ENCODE data around the gene MINDY1.

Gene MINDY1

DNA sequence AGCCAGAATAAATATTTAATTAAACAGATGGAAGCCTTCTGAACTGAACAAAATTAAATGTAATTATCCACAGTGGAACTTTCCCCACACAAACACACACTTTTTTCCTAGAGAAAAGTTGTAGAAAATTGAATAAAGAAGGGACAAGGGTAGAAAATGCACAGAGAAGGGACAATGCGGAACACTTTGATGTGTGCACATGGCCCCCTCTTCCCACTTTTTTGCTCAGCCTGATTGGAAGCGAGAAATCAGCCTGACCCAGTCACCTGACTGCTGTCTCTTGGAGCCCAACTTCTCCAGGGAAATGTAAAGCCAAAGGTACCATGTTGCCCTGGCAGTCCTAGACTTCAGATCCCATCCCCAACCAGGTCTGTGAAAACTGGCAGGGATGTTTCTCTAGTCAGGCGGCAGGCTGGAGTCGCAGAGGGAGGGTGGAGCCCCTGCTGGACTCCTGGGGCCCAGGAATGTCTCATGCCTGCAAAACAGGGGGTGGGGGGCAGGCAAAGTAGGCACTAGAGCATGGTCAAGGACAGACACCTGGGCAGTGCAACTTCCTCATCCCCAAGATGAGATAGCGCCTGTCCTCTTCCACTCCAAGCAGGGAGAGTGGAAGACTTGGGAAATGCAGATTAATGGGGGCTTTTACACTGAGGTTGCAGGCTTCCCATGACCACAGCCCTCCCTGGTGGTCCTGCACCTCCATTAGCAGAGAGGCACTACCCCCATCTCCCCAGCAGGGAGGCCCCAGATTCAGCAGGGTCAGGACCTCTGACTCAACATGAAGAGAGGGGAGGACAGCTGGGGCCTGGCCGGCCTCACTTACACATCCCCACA lies 34.9 kb downstream of the MINDY1 start:
- no peak for TF ChIP-seq TAF1 (IDR thresholded peaks at IDR 0.05; ENCODE audit: borderline replicate concordance, low read depth, low read length)
- TF ChIP-seq POLR2AphosphoS5 (IDR thresholded peaks at IDR 0.05; ENCODE audit: low read depth, low read length): no peak
- TF ChIP-seq POLR2A (IDR thresholded peaks at IDR 0.05; ENCODE audit: low read depth, low read length): no peak
- no peak for FAIRE-seq
- DNase-seq (ENCODE audit: insufficient read length): no peak

DNA sequence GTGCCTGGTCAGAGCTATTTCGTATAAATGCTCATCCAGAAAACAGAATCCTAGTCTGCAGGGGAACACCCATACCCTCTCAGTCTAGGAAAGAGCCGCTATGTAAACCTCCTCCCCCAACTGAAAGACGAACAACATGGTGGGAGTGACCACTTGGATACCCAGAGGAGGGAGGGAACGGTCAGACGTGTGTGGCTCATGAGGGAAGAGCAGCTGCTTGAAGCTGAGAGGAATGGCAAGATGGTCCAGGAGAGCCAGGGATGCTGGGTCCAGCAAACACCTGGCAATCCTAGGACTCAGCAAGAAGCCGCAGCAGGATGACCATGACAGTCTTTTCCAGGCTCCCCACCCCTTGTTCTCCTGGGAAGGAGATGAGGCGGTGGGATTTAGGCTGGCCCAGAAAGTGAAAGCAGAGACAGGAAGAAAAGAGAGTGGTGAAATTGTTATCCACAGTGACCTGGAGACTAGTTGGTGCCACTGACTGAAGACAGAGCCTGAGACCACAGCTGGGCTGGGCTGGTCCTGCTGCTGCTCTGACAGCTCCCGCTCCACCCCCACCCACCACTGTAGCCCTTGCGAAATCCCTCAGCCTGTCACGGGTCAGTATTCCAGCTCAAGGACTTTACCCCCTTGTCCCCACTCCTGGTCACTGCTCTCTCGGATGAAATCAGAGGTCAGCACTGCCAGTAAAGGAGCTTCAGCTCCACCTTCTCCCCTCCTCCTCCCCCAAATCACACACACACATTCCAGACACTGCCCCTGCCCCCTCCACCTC lies 35.7 kb downstream of the MINDY1 start:
- TF ChIP-seq POLR2A (IDR thresholded peaks at IDR 0.05; ENCODE audit: low read depth, low read length) (no peak), TAF1 (IDR thresholded peaks at IDR 0.05; ENCODE audit: borderline replicate concordance, low read depth, low read length) (no peak), POLR2AphosphoS5 (IDR thresholded peaks at IDR 0.05; ENCODE audit: low read depth, low read length) (no peak)
- FAIRE-seq: no peak
- no peak for DNase-seq (ENCODE audit: insufficient read length)

DNA sequence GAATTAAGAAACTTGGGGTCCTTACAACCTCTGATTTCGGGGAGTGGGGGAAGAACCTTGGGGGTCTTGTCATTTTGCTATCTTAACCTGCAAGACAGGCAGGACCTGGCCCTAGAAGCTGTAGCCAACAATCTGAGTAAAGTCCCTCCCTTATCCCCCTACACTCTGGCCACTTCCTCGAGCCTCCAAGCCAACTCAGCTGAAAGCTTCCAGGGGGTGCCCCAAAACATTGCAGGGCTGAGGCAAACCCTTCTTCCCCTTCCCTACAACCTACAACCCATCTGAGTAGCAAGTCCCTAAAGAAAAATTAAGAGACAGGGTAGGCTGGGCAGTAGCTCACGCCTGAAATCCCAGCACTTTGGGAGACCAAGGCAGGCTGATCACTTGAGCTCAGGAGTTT lies 37.1 kb downstream of the MINDY1 start:
- TF ChIP-seq POLR2A (IDR thresholded peaks at IDR 0.05; ENCODE audit: low read depth, low read length) (no peak), TAF1 (IDR thresholded peaks at IDR 0.05; ENCODE audit: borderline replicate concordance, low read depth, low read length) (no peak), POLR2AphosphoS5 (IDR thresholded peaks at IDR 0.05; ENCODE audit: low read depth, low read length) (no peak)
- FAIRE-seq: no peak
- no peak for DNase-seq (ENCODE audit: insufficient read length)

DNA sequence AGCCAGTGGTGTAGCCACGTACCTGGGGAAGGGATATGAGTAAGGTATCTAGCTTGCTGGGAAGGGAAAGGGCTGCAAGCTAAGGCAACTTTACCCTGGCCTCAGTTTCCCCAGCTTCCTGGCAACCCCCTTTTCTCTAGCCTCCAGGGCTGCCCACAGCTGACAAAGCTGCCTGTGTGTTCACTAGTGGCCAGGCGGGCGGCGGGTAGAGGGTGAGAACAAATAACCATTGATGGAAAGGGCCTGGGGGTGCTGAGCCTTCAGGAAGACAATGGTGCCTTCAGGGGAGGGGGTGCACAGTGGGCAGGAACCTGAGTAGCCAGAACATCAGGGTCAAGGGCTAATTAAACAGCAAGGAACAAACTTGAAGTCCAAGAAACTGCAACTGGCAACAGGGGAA lies 38.2 kb downstream of the MINDY1 start:
- DNase-seq (ENCODE audit: insufficient read length) (no peak), FAIRE-seq (no peak)
- TF ChIP-seq POLR2AphosphoS5 (IDR thresholded peaks at IDR 0.05; ENCODE audit: low read depth, low read length): no peak
- no peak for TF ChIP-seq TAF1 (IDR thresholded peaks at IDR 0.05; ENCODE audit: borderline replicate concordance, low read depth, low read length)
- no peak for TF ChIP-seq POLR2A (IDR thresholded peaks at IDR 0.05; ENCODE audit: low read depth, low read length)

DNA sequence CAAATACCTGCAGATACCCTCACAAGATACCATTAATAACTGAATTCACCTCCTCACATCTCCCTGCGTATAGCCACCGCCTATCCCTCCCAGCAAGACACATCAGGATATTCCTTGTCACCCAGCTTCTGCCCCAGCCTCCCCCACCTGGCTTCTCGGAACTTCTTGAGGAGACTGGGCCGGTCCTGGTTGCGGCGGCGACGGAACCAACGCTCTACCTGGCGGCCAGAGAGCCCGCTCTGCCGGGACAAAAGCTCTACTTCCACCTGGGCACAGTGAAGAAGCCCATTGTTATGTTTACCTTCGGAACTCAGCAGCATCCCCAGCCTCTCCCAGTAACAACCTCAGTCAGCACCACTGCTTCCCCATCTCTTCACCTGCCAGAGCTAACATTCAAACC lies 38.8 kb downstream of the MINDY1 start:
- DNase-seq (ENCODE audit: insufficient read length) (no peak), FAIRE-seq (no peak)
- no peak for TF ChIP-seq TAF1 (IDR thresholded peaks at IDR 0.05; ENCODE audit: borderline replicate concordance, low read depth, low read length)
- no peak for TF ChIP-seq POLR2A (IDR thresholded peaks at IDR 0.05; ENCODE audit: low read depth, low read length)
- TF ChIP-seq POLR2AphosphoS5 (IDR thresholded peaks at IDR 0.05; ENCODE audit: low read depth, low read length): no peak

DNA sequence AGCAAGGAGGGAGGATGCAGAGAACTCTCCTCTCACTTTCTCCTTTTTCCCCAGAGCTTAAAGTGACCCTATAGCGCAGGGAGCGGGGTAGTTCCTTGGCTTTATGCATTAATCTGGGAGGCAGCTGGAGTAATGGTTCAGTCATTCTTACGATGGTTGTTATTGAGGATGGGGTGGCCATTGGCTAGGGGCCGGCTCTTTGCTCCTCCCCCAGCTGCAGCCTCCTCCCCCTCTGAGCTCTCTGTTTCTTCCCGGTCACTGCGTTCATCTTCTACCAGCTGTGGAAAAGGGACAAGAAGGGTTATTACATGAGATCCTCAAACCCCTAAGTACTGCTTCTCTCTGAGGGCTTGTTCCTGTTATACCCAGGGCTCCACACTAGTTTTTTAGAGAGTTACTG lies 40.7 kb downstream of the MINDY1 start:
- DNase-seq (ENCODE audit: insufficient read length) (no peak), FAIRE-seq (no peak)
- TF ChIP-seq POLR2A (IDR thresholded peaks at IDR 0.05; ENCODE audit: low read depth, low read length) (no peak), TAF1 (IDR thresholded peaks at IDR 0.05; ENCODE audit: borderline replicate concordance, low read depth, low read length) (no peak), POLR2AphosphoS5 (IDR thresholded peaks at IDR 0.05; ENCODE audit: low read depth, low read length) (no peak)

- FAIRE-seq (no peak), DNase-seq (ENCODE audit: insufficient read length) (no peak)
- no peak for TF ChIP-seq TAF1 (IDR thresholded peaks at IDR 0.05; ENCODE audit: borderline replicate concordance, low read depth, low read length)
- TF ChIP-seq POLR2AphosphoS5 (IDR thresholded peaks at IDR 0.05; ENCODE audit: low read depth, low read length): no peak
- no peak for TF ChIP-seq POLR2A (IDR thresholded peaks at IDR 0.05; ENCODE audit: low read depth, low read length)
Measured at GRCh38 chr1:150965605-150966004, 41.1 kb downstream of the MINDY1 start.

GRCh38 chr1:150964164-150964489 lies 42.6 kb downstream of the MINDY1 start:
- DNase-seq (ENCODE audit: insufficient read length): no peak
- no peak for FAIRE-seq
- TF ChIP-seq POLR2A (IDR thresholded peaks at IDR 0.05; ENCODE audit: low read depth, low read length): no peak
- TF ChIP-seq POLR2AphosphoS5 (IDR thresholded peaks at IDR 0.05; ENCODE audit: low read depth, low read length): no peak
- no peak for TF ChIP-seq TAF1 (IDR thresholded peaks at IDR 0.05; ENCODE audit: borderline replicate concordance, low read depth, low read length)

DNA sequence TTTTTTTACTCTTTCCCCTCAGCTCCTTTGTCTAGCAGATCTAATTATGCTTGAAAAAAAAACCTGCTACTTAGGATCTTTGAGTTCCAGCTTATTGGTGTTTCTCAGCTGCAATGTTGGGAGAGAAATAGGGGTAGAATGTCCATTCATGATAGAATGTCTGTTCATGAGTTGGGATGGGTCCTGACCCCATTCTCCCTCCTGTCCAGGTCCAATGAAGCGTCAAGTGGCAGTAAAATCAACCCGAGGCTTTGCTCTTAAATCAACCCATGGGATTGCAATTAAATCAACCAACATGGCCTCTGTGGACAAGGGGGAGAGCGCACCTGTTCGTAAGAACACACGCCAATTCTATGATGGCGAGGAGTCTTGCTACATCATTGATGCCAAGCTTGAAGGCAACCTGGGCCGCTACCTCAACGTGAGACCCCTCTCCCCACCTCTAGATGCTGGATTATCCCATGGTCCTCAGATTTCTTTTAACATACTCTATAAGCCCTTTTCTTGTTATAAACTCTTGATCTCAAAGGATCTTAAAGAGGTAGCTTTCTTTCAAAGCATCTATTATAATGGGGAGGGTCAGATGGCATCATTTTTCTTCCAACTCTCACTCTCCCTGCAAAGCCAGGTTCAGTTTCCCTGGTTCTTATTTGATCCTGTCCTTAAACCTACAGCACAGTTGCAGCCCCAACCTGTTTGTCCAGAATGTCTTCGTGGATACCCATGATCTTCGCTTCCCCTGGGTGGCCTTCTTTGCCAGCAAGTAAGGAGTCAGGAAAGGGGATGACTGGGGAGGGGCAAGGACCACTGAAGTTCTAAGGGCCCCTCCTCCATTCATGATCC lies 43.2 kb downstream of the MINDY1 start:
- FAIRE-seq: no peak

DNA sequence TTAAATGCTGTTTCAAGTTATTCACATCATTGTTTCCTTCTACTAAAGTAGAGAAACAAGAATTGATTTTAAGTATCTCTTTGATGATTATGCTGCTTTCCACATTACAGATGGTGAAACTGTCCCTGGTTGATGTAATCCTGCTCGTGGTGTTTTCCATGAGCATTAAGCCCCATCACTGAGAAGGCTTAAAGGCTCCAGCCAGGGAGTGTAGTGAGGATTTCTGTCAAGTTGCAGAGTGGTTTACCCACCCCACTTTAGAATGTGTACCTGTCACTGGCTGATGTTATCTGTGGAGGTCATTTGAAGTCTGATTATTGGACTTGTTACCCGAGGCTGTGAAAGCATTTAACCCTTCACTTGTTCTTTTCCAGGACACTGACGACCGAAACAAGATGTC lies 44.9 kb downstream of the MINDY1 start:
- FAIRE-seq (no peak), DNase-seq (ENCODE audit: insufficient read length) (no peak)

More for the DNA sequence above, 43.2 kb downstream of the MINDY1 start:
- DNase-seq (ENCODE audit: insufficient read length): no peak
- no peak for TF ChIP-seq TAF1 (IDR thresholded peaks at IDR 0.05; ENCODE audit: borderline replicate concordance, low read depth, low read length)
- 0 out of 2 replicates have a peak, but pooled peaks have one; percentile 54 for TF ChIP-seq POLR2AphosphoS5 (IDR thresholded peaks at IDR 0.05; ENCODE audit: low read depth, low read length)

DNA sequence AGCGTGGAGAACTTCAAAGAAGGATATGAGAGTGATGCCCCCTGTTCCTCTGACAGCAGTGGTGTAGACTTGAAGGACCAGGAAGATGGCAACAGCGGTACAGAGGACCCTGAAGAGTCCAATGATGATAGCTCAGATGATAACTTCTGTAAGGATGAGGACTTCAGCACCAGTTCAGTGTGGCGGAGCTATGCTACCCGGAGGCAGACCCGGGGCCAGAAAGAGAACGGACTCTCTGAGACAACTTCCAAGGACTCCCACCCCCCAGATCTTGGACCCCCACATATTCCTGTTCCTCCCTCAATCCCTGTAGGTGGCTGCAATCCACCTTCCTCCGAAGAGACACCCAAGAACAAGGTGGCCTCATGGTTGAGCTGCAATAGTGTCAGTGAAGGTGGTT lies 46.1 kb downstream of the MINDY1 start:
- DNase-seq (ENCODE audit: insufficient read length): no peak
- TF ChIP-seq POLR2A (IDR thresholded peaks at IDR 0.05; ENCODE audit: low read depth, low read length) (no peak), POLR2AphosphoS5 (IDR thresholded peaks at IDR 0.05; ENCODE audit: low read depth, low read length) (no peak), TAF1 (IDR thresholded peaks at IDR 0.05; ENCODE audit: borderline replicate concordance, low read depth, low read length) (no peak)
- no peak for FAIRE-seq

More for the DNA sequence above, 44.9 kb downstream of the MINDY1 start:
- no peak for TF ChIP-seq POLR2AphosphoS5 (IDR thresholded peaks at IDR 0.05; ENCODE audit: low read depth, low read length)
- TF ChIP-seq POLR2A (IDR thresholded peaks at IDR 0.05; ENCODE audit: low read depth, low read length): no peak
- TF ChIP-seq TAF1 (IDR thresholded peaks at IDR 0.05; ENCODE audit: borderline replicate concordance, low read depth, low read length): no peak

Measured in GM12892 (cell line).